GM13976 (cell line): Measurements from ENCODE around the gene PIK3R1.

Experiments
- DNase-seq: peaks from one replicate; pipeline ENCODE4 v3.0.0; 2012; ENCODE audit warnings: low spot score
- CTCF ChIP-seq: IDR thresholded peaks from 2 replicates; pipeline ENCODE4 v1.5.1; 2012; ENCODE audit warnings: borderline replicate concordance, mild to moderate bottlenecking; ENCODE audit not compliant: insufficient read depth; ENCODE audit errors: extremely low read depth, missing control alignments, control extremely low read depth
- in situ Hi-C: fragments of 300-500 bp; cut with MboI; formaldehyde crosslinking; loops from one replicate; pipeline ENCODE4 v1.12.0; 2022; ENCODE audit warnings: low sequenced_read_pairs, mixed read lengths, inconsistent platforms; ENCODE audit not compliant: unreplicated experiment

The PIK3R1 gene

GRCh38 chr5:68260467-68260866, 44.9 kb downstream of the PIK3R1 start:
- DNase-seq, result no peak
- TF ChIP-seq CTCF, result no peak
- in situ Hi-C loops, result no loop called here

- no peak for TF ChIP-seq CTCF
- in situ Hi-C loops, result no loop called here
- DNase-seq, result no peak
Observed at GRCh38 chr5:68261169-68261568, 45.6 kb downstream of the PIK3R1 start.

GRCh38 chr5:68261569-68262065, 46.1 kb downstream of the PIK3R1 start:
- DNase-seq, result no peak
- in situ Hi-C loops, result no loop called here
- peak; percentile 24 for TF ChIP-seq CTCF

GRCh38 chr5:68264024-68264956, 48.7 kb downstream of the PIK3R1 start:
- in situ Hi-C loops, result no loop called here
- no peak for TF ChIP-seq CTCF
- DNase-seq, result no peak

GRCh38 chr5:68265347-68265746, 49.8 kb downstream of the PIK3R1 start:
- in situ Hi-C loops, result no loop called here
- no peak for DNase-seq
- no peak for TF ChIP-seq CTCF

- no peak for TF ChIP-seq CTCF
- DNase-seq, result no peak
- in situ Hi-C loops, result no loop called here
Observed at GRCh38 chr5:68265822-68266395, 50.4 kb downstream of the PIK3R1 start.
